Testis (tissue), 2 donors: ENCODE results near the gene PIGU.

Source experiments
- POLR2A ChIP-seq: fragments of 450-650 bp; IDR thresholded peaks from one replicate; pipeline ENCODE4 v1.6.1; 2017; ENCODE audit warnings: antibody characterized with exemption, mild to moderate bottlenecking, moderate library complexity
- TF ChIP-seq, protein P1 (sequence below), 3 experiments: fragments of 450-650 bp in 2 of 3; fragments of 200-600 bp in 1 of 3; sonication (generic) in 1 of 3; IDR thresholded peaks; one replicate each; pipeline ENCODE4 v1.5.1; 2016 to 2019; ENCODE audit warnings: antibody characterized with exemption in 3 of 3, mild to moderate bottlenecking in 2 of 3, moderate library complexity in 1 of 3

DNA sequence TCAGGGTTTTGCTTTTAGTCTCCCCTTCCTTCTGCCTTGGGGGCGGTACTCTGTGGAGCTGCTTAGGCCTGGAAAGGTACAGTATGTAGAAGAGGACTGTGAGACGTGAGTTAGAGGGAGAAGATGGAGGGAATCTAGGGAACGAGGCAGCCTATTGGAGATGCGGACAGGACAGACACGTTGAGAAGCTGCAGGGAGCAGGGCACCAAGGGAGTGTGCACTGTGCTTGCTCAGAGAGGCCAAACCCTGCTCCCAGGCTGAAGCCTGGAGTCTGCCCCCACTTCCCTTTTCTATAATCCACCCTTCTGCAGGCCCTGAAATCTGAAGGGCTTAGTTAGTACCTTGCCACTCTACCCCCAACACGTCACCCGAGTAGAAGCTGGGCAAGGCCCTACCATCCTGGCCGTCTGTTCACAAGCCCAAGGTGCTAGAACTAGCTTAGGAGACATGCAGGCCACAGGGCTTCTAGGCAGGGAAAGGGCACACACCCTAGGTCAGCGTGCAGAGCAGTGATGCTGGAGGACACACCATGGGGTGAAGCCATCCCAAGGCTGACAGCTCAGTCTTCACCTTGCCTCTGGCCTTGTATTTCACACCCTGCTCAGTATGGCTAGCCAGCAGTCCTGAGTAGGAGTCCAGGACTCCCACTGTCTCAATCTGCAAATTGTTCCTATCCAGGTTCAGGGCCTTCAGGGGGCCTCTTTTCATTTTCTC is 34.1 kb upstream of the PIGU start:
- TF ChIP-seq, protein P1, sequence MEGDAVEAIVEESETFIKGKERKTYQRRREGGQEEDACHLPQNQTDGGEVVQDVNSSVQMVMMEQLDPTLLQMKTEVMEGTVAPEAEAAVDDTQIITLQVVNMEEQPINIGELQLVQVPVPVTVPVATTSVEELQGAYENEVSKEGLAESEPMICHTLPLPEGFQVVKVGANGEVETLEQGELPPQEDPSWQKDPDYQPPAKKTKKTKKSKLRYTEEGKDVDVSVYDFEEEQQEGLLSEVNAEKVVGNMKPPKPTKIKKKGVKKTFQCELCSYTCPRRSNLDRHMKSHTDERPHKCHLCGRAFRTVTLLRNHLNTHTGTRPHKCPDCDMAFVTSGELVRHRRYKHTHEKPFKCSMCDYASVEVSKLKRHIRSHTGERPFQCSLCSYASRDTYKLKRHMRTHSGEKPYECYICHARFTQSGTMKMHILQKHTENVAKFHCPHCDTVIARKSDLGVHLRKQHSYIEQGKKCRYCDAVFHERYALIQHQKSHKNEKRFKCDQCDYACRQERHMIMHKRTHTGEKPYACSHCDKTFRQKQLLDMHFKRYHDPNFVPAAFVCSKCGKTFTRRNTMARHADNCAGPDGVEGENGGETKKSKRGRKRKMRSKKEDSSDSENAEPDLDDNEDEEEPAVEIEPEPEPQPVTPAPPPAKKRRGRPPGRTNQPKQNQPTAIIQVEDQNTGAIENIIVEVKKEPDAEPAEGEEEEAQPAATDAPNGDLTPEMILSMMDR (IDR thresholded peaks at IDR 0.05): no peak
- TF ChIP-seq POLR2A: no peak
